Lung (tissue), 12 donors: Measurements from ENCODE around the gene PARD3. TPM values are rescaled to one million over a fixed set of nuclear protein-coding genes. Genes with fewer than 3 reads are reported as not detected.

ENCODE experiments used
- ATAC-seq: fragments of 200-7000 bp; cut with Tn5 transposase; one replicate; pipeline ENCODE4 v1.9.1; 2020; ENCODE audit warnings: moderate number of reproducible peaks; ENCODE audit not compliant: insufficient read depth, low FRiP score
- DNase-seq, 3 donors: peaks; one replicate each; pipeline ENCODE4 v3.0.0-alpha.2; 2013 to 2017
- H3K27ac ChIP-seq, 2 donors: one replicate each; pipeline ENCODE4 v1.5.1; 2013; ENCODE audit warnings: mild to moderate bottlenecking in 2 of 2, moderate library complexity in 2 of 2, control low read depth in 1 of 2, inconsistent platforms in 1 of 2, low read depth in 1 of 2, low read length in 1 of 2
- H3K27me3 ChIP-seq, 3 donors: one replicate each; pipeline ENCODE4 v1.5.1; 2013; ENCODE audit warnings: low read length in 2 of 3; ENCODE audit not compliant: control insufficient read depth in 3 of 3, insufficient read depth in 3 of 3
- H3K36me3 ChIP-seq, 4 donors: one replicate each; pipeline ENCODE4 v1.5.1; 2013; ENCODE audit warnings: low read length in 4 of 4, mild to moderate bottlenecking in 1 of 4, moderate library complexity in 1 of 4; ENCODE audit not compliant: control insufficient read depth in 4 of 4, insufficient read depth in 4 of 4
- H3K4me1 ChIP-seq, 5 donors: one replicate each; pipeline ENCODE4 v1.5.1; 2013; ENCODE audit warnings: low read length in 5 of 5, mild to moderate bottlenecking in 2 of 5, moderate library complexity in 1 of 5; ENCODE audit not compliant: control insufficient read depth in 5 of 5, insufficient read depth in 5 of 5
- H3K4me3 ChIP-seq: one replicate; pipeline ENCODE4 v1.5.1; 2013; ENCODE audit warnings: mild to moderate bottlenecking, control low read depth, moderate library complexity
- H3K9ac ChIP-seq, 2 donors: one replicate each; pipeline ENCODE4 v1.5.1; 2013; ENCODE audit warnings: low read length in 2 of 2, control low read depth in 1 of 2; ENCODE audit not compliant: insufficient read depth in 1 of 2
- H3K9me3 ChIP-seq, 4 donors: one replicate each; pipeline ENCODE4 v1.5.1; 2013; ENCODE audit warnings: low read length in 3 of 4, mild to moderate bottlenecking in 1 of 4, moderate library complexity in 1 of 4; ENCODE audit not compliant: control insufficient read depth in 4 of 4, insufficient read depth in 3 of 4
- WGBS, 2 donors: extraction: QIAGEN DNeasy Blood & Tissue Kit; methylation state at CpG; one replicate each; pipeline ENCODE4 v1.1.7; 2013; 5-methylcytosine and 5-hydroxymethylcytosine counted together
- polyA plus RNA-seq, 2 donors: library from polyadenylated mRNA; stranded (reverse); fragments of 200-250 nt; gene quantifications; one replicate each; pipeline ENCODE4 v1.2.1, GENCODE V29; 2013
- total RNA-seq, 2 donors: library from RNA; depleted of rRNA in 1 of 2; stranded (reverse); fragments of >200 nt in 1 of 2; gene quantifications; one replicate each; pipeline ENCODE4 v1.2.1, GENCODE V29; 2014 to 2021
- TF ChIP-seq, protein P1 (sequence below): IDR thresholded peaks from 2 replicates; pipeline ENCODE4 v1.5.1; 2012; ENCODE audit warnings: mild to moderate bottlenecking; ENCODE audit errors: control extremely low read depth, extremely low read depth
- donor health status: control.
- donor health status: control.
- donor health status: Bipolar disorder and iron deficiency.
- donor health status: healthy.
- donor health status: DM: yes; HTN: yes; CAD: no.

The PARD3 gene
- total and polyA plus RNA-seq, 4 donors, result 10.3 to 69.2 (median 27.6) TPM

DNA sequence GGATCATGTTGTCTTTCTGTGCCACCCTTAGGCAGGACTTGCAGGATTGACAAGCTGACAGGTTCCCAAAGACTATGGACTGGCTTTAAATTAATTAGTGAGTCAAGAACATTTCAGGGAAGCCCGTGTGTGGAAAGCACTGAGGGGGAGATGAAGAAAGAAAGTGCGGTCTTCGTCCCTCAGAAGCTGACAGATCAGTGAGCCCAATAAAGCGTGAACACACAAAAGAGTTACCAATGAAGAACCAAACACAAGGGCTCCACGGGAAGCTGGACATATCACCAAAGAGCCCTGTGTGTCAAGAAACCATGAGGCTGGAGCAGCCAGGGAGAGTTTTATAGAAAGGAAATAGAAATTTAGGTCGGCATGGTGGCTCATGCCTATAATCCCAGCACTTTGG is 725.8 kb downstream of the PARD3 start:
- ATAC-seq, result no peak

DNA sequence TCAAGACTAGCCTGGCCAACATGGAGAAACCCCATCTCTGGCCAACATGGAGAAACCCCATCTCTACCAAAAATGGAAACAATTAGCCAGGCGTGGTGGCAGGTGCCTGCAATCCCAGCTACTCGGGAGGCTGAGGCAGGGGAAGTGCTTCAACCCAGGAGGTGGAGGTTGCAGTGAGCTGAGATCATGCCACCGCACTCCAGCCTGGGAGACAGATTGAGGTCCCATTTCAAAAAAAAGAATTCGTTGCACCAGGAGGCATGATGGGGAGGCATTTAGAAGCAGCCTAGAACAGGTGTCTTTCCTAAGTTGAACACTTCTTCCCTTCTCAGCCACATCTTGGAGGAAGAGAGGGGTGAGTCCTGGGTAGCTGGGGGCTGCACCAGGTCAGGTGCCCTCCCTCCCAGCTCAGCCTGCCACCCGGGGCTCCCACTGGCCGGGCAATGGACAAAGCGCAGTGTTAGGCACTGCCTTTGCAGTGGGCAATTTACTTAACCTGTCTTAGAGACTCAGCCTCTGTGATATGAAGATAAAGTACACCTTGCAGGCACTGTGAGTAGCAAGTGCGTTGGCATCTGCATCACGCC is 726.8 kb downstream of the PARD3 start:
- WGBS, 2 donors, result 91 to 96% methylated on average over 9 of the region's 9 CpGs
- Histone ChIP-seq H3K9me3 (peaks cover 0 to 2% (median 0%) of the 10 kb centered on the region in 4 donors), H3K27ac (no peak overlapping the region), H3K4me3 (no peak overlapping the region), H3K4me1 (no peaks in the 10 kb centered on the region), H3K27me3 (no peaks in the 10 kb centered on the region), H3K9ac (no peak overlapping the region), H3K36me3 (no peaks in the 10 kb centered on the region)
- no peak for DNase-seq
- TF ChIP-seq, protein P1, sequence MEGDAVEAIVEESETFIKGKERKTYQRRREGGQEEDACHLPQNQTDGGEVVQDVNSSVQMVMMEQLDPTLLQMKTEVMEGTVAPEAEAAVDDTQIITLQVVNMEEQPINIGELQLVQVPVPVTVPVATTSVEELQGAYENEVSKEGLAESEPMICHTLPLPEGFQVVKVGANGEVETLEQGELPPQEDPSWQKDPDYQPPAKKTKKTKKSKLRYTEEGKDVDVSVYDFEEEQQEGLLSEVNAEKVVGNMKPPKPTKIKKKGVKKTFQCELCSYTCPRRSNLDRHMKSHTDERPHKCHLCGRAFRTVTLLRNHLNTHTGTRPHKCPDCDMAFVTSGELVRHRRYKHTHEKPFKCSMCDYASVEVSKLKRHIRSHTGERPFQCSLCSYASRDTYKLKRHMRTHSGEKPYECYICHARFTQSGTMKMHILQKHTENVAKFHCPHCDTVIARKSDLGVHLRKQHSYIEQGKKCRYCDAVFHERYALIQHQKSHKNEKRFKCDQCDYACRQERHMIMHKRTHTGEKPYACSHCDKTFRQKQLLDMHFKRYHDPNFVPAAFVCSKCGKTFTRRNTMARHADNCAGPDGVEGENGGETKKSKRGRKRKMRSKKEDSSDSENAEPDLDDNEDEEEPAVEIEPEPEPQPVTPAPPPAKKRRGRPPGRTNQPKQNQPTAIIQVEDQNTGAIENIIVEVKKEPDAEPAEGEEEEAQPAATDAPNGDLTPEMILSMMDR, result no peak
- no peak for ATAC-seq

More for the DNA sequence above, 725.8 kb downstream of the PARD3 start:
- H3K4me3 ChIP-seq, result no peak overlapping the region
- WGBS, 2 donors, result 94 to 96% methylated on average over 6 of the region's 6 CpGs
- H3K27ac ChIP-seq, result no peak overlapping the region
- H3K27me3 ChIP-seq, result no peaks in the 10 kb centered on the region
- no peak overlapping the region for H3K9ac ChIP-seq
- H3K36me3 ChIP-seq, result no peaks in the 10 kb centered on the region
- H3K9me3 ChIP-seq, result peaks cover 0 to 4% (median 0%) of the 10 kb centered on the region in 4 donors
- TF ChIP-seq, protein P1, result no peak
- no peaks in the 10 kb centered on the region for H3K4me1 ChIP-seq
- DNase-seq, result no peak

- H3K4me3 ChIP-seq, result no peak overlapping the region
- H3K4me1 ChIP-seq, result no peaks in the 10 kb centered on the region
- 88 to 91% methylated on average over 3 of the region's 3 CpGs for WGBS, 2 donors
- H3K9ac ChIP-seq, result no peak overlapping the region
- no peaks in the 10 kb centered on the region for H3K27me3 ChIP-seq
- TF ChIP-seq, protein P1, result no peak
- ATAC-seq (no peak), DNase-seq (no peak)
- no peaks in the 10 kb centered on the region for H3K36me3 ChIP-seq
- no peak overlapping the region for H3K27ac ChIP-seq
- peaks cover 0 to 2% (median 0%) of the 10 kb centered on the region in 4 donors for H3K9me3 ChIP-seq
Measured at GRCh38 chr10:34087095-34087418, 728.0 kb downstream of the PARD3 start.

DNA sequence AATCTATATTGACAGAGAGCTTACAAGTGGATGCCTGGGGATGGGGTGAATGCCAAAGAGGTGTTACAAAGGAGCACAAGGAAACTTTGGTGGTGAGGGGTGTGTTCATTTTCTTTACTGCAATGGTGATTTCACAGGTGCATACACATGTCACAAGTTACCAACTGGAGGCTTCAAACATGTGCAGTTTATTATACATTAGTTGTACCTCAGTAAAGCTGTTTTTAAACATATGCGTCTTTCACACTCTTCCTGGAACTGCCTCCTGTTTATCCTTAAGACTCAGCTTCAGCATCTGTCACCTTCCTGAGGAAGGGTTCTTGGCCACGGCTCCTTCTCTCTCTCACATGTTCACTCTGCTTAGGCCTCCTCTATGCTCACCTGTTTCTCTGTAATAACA is 731.5 kb downstream of the PARD3 start:
- Histone ChIP-seq H3K4me1 (peaks cover 0 to 15% (median 0%) of the 10 kb centered on the region in 5 donors), H3K9ac (no peak overlapping the region), H3K4me3 (no peak overlapping the region), H3K9me3 (peaks cover 0 to 2% (median 0%) of the 10 kb centered on the region in 4 donors), H3K36me3 (no peaks in the 10 kb centered on the region), H3K27ac (no peak overlapping the region), H3K27me3 (no peaks in the 10 kb centered on the region)
- TF ChIP-seq, protein P1, result no peak
- DNase-seq (no peak), ATAC-seq (no peak)
- 87 to 94% methylated on average over 2 of the region's 2 CpGs for WGBS, 2 donors
